HG03460 (cell line): ENCODE results near the gene CYP2A7.
"Not testable (repeated sequence)": the region's sequence is repeated elsewhere in the genome, so short reads cannot be mapped to it uniquely, and the experiment has no call there.

ENCODE experiments used
- ATAC-seq: cut with Tn5 transposase; IDR thresholded peaks from one replicate; pipeline ENCODE4 v1.9.1; 2021; ENCODE audit not compliant: unreplicated experiment

CYP2A7 gene

GRCh38 chr19:40899964-40900363 lies 17.9 kb upstream of the CYP2A7 start:
- ATAC-seq, result not testable (repeated sequence)

- ATAC-seq, result not testable (repeated sequence)
Measured at GRCh38 chr19:40896843-40897789, 15.1 kb upstream of the CYP2A7 start.

- ATAC-seq, result no peak
Measured at GRCh38 chr19:40896418-40896796, 14.4 kb upstream of the CYP2A7 start.

GRCh38 chr19:40893112-40893511 lies 11.1 kb upstream of the CYP2A7 start:
- no peak for ATAC-seq

GRCh38 chr19:40889366-40889765 lies 7.3 kb upstream of the CYP2A7 start:
- no peak for ATAC-seq

GRCh38 chr19:40888191-40888590 lies 6.2 kb upstream of the CYP2A7 start:
- ATAC-seq, result no peak

- ATAC-seq, result not testable (repeated sequence)
Measured at GRCh38 chr19:40884187-40884931, 2.3 kb upstream of the CYP2A7 start.

- ATAC-seq, result not testable (repeated sequence)
Measured at GRCh38 chr19:40879349-40879748, 2.7 kb downstream of the CYP2A7 start.

GRCh38 chr19:40875526-40875951 lies 6.5 kb downstream of the CYP2A7 start:
- not testable (repeated sequence) for ATAC-seq

GRCh38 chr19:40874874-40875273 lies 7.2 kb downstream of the CYP2A7 start:
- ATAC-seq, result not testable (repeated sequence)

- ATAC-seq, result not testable (repeated sequence)
Measured at GRCh38 chr19:40873873-40874272, 8.2 kb downstream of the CYP2A7 start.

- no peak for ATAC-seq
Measured at GRCh38 chr19:40872209-40872608, 9.8 kb downstream of the CYP2A7 start.

GRCh38 chr19:40867701-40868100 lies 14.3 kb downstream of the CYP2A7 start:
- no peak for ATAC-seq

- ATAC-seq, result not testable (repeated sequence)
Measured at GRCh38 chr19:40864739-40865496, 17.1 kb downstream of the CYP2A7 start.

- no peak for ATAC-seq
Measured at GRCh38 chr19:40862785-40863184, 19.2 kb downstream of the CYP2A7 start.

GRCh38 chr19:40862333-40862732 lies 19.7 kb downstream of the CYP2A7 start:
- no peak for ATAC-seq

- no peak for ATAC-seq
Measured at GRCh38 chr19:40858109-40858508, 23.9 kb downstream of the CYP2A7 start.

GRCh38 chr19:40852467-40853152 lies 29.4 kb downstream of the CYP2A7 start:
- not testable (repeated sequence) for ATAC-seq

GRCh38 chr19:40850277-40850676 lies 31.8 kb downstream of the CYP2A7 start, which contains the start of gene CYP2A6:
TSS of gene CYP2A6 (minus strand) at chr19:40850447. CDS start at chr19:40850426, 21 bp downstream.
- ATAC-seq, result not testable (repeated sequence)

- ATAC-seq, result not testable (repeated sequence)
Measured at GRCh38 chr19:40846722-40847121, 35.3 kb downstream of the CYP2A7 start.
